Frontal cortex (tissue), 4 donors: ENCODE measurements around the gene MAPKAPK2. TPM values are rescaled to one million over a fixed set of nuclear protein-coding genes. Genes with fewer than 3 reads are reported as not detected.

Experiments
- DNase-seq, 2 donors: peaks; one replicate each; pipeline ENCODE4 v3.0.0; 2012; ENCODE audit warnings: low spot score in 2 of 2
- FAIRE-seq: peaks from 2 replicates; lab custom pipeline; 2012; peaks lifted over from hg19 to GRCh38; lab: Jason Lieb, UNC
- total RNA-seq: library from RNA; depleted of rRNA; stranded (reverse); fragments of >200 nt; gene quantifications from one replicate; pipeline ENCODE4 v1.2.3, GENCODE V29; 2014
- donor health status: control.
- donor health status: control.
- donor health status: control.

MAPKAPK2 gene
- total RNA-seq, 1 donor from 2014 or later = 7.3 TPM

GRCh38 chr1:206699000-206699586 lies 14.4 kb downstream of the MAPKAPK2 start:
- FAIRE-seq = no peak
- DNase-seq = no peak

- FAIRE-seq (no peak), DNase-seq (no peak)
These were observed 14.9 kb downstream of the MAPKAPK2 start for GRCh38 chr1:206699626-206700025.

- no peak for FAIRE-seq
These were observed 15.8 kb downstream of the MAPKAPK2 start for GRCh38 chr1:206700445-206701036.

GRCh38 chr1:206702260-206702659 lies 17.6 kb downstream of the MAPKAPK2 start:
- no peak for DNase-seq
- no peak for FAIRE-seq

More at GRCh38 chr1:206700445-206701036, 15.8 kb downstream of the MAPKAPK2 start:
- DNase-seq = no peak

- DNase-seq = no peak
- FAIRE-seq = no peak
These were observed 18.1 kb downstream of the MAPKAPK2 start for GRCh38 chr1:206702803-206703202.

GRCh38 chr1:206703661-206704060 lies 19.0 kb downstream of the MAPKAPK2 start:
- FAIRE-seq = no peak

GRCh38 chr1:206704226-206704625 lies 19.5 kb downstream of the MAPKAPK2 start:
- FAIRE-seq = no peak
- DNase-seq = no peak

More at GRCh38 chr1:206703661-206704060, 19.0 kb downstream of the MAPKAPK2 start:
- no peak for DNase-seq

GRCh38 chr1:206705191-206705590 lies 20.5 kb downstream of the MAPKAPK2 start:
- no peak for FAIRE-seq

GRCh38 chr1:206705726-206706297 lies 21.1 kb downstream of the MAPKAPK2 start:
- DNase-seq = no peak

More at GRCh38 chr1:206705191-206705590, 20.5 kb downstream of the MAPKAPK2 start:
- no peak for DNase-seq

GRCh38 chr1:206706298-206706791 lies 21.6 kb downstream of the MAPKAPK2 start:
- no peak for DNase-seq

More at GRCh38 chr1:206705726-206706297, 21.1 kb downstream of the MAPKAPK2 start:
- FAIRE-seq = no peak

GRCh38 chr1:206706806-206707366 lies 22.2 kb downstream of the MAPKAPK2 start:
- FAIRE-seq (no peak), DNase-seq (no peak)

More at GRCh38 chr1:206706298-206706791, 21.6 kb downstream of the MAPKAPK2 start:
- FAIRE-seq = no peak

- no peak for FAIRE-seq
These were observed 23.4 kb downstream of the MAPKAPK2 start for GRCh38 chr1:206708058-206708457.

GRCh38 chr1:206708882-206709281 lies 24.2 kb downstream of the MAPKAPK2 start:
- DNase-seq (no peak), FAIRE-seq (no peak)

More at GRCh38 chr1:206708058-206708457, 23.4 kb downstream of the MAPKAPK2 start:
- DNase-seq = no peak

GRCh38 chr1:206709322-206709721 lies 24.6 kb downstream of the MAPKAPK2 start:
- DNase-seq = no peak
- no peak for FAIRE-seq

- DNase-seq (no peak), FAIRE-seq (no peak)
These were observed 25.2 kb downstream of the MAPKAPK2 start for GRCh38 chr1:206709772-206710459.

GRCh38 chr1:206710460-206710823 lies 25.7 kb downstream of the MAPKAPK2 start:
- DNase-seq = no peak
- no peak for FAIRE-seq

- DNase-seq = no peak
- no peak for FAIRE-seq
These were observed 28.4 kb downstream of the MAPKAPK2 start for GRCh38 chr1:206713070-206713469.

- FAIRE-seq = no peak
- DNase-seq = no peak
These were observed 29.2 kb downstream of the MAPKAPK2 start for GRCh38 chr1:206713910-206714312.

- DNase-seq (no peak), FAIRE-seq (no peak)
These were observed 29.8 kb downstream of the MAPKAPK2 start for GRCh38 chr1:206714331-206715058.

- no peak for FAIRE-seq
- DNase-seq = no peak
These were observed 30.4 kb downstream of the MAPKAPK2 start for GRCh38 chr1:206715120-206715519.
